ENCODE results near the gene SLC25A44. TPM values are rescaled to one million over a fixed set of nuclear protein-coding genes. Genes with fewer than 3 reads are reported as not detected.

Gene SLC25A44
- total RNA-seq, 1 donor from 2014 or later = 13.5 TPM

DNA sequence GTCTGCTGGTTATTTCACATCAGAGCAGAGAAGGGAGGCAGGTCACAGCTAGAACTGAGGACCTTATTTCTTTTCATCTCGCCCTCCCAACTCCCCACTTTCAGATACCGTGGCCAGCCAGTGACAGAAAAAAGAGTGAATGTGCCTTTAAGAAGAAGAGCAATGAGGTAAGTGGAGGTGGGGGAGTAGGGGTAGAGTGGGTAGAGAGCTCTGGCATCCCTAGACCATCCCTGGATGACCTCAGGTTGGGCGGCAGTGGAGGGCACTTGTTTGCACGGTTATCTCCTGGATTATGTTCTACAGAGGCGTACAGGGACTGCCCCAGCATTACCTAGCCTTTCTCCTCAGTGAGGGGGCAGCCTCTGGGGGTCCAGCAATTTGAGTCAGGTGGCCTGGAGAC, 35.9 kb upstream of the SLC25A44 start:
- Histone ChIP-seq H3K36me3 (no peaks in the 10 kb centered on the region), H3K4me3 (no peak overlapping the region), H3K27me3 (no peaks in the 10 kb centered on the region), H3K27ac (no peak overlapping the region), H3K9me3 (no peaks in the 10 kb centered on the region), H3K4me1 (peaks cover 0 to 7% of the 10 kb centered on the region in 2 donors)
- intact Hi-C loops (cut with DNase I) = no loop called here
- no peak for TF ChIP-seq CTCF (IDR thresholded peaks at IDR 0.05)
- no peak for DNase-seq (ENCODE audit: low spot score in 2 of 2)

- intact Hi-C loops (cut with DNase I) = loop anchor here (2.0 kb wide), 1 partner anchor 13 kb away; no protein-coding TSS in a partner anchor
- peaks cover 0 to 7% of the 10 kb centered on the region in 2 donors for H3K4me1 ChIP-seq
- no peaks in the 10 kb centered on the region for H3K27me3 ChIP-seq
- no peak for DNase-seq (ENCODE audit: low spot score in 2 of 2)
- no peaks in the 10 kb centered on the region for H3K36me3 ChIP-seq
- TF ChIP-seq CTCF (IDR thresholded peaks at IDR 0.05) = no peak
- H3K27ac ChIP-seq = peak overlapping the region; percentile 75 to 86
- peak overlapping the region; percentile 57 to 77 for H3K4me3 ChIP-seq
- H3K9me3 ChIP-seq = no peaks in the 10 kb centered on the region
Measured at GRCh38 chr1:156160000-156160742, 33.7 kb upstream of the SLC25A44 start.

GRCh38 chr1:156160743-156161171, 33.1 kb upstream of the SLC25A44 start:
- peak overlapping the region; percentile 57 to 77 for H3K4me3 ChIP-seq

GRCh38 chr1:156162430-156163037, 31.4 kb upstream of the SLC25A44 start:
- intact Hi-C loops (cut with DNase I) = no loop called here
- Histone ChIP-seq H3K4me1 (peaks cover 0 to 7% of the 10 kb centered on the region in 2 donors), H3K9me3 (no peaks in the 10 kb centered on the region), H3K36me3 (no peaks in the 10 kb centered on the region), H3K27ac (peak overlapping the region; percentile 75 to 86), H3K4me3 (no peak overlapping the region), H3K27me3 (no peaks in the 10 kb centered on the region)
- no peak for DNase-seq (ENCODE audit: low spot score in 2 of 2)
- TF ChIP-seq CTCF (IDR thresholded peaks at IDR 0.05) = no peak

More at GRCh38 chr1:156160743-156161171, 33.1 kb upstream of the SLC25A44 start:
- Histone ChIP-seq H3K4me1 (peaks cover 0 to 7% of the 10 kb centered on the region in 2 donors), H3K27ac (peak overlapping the region; percentile 75 to 86), H3K27me3 (no peaks in the 10 kb centered on the region), H3K9me3 (no peaks in the 10 kb centered on the region), H3K36me3 (no peaks in the 10 kb centered on the region)
- intact Hi-C loops (cut with DNase I) = loop anchor here (1.0 to 2.0 kb wide), 2 partner anchors 14 to 33 kb away; no protein-coding TSS in a partner anchor
- peak; percentile 71 to 94 for DNase-seq (ENCODE audit: low spot score in 2 of 2)
- TF ChIP-seq CTCF (IDR thresholded peaks at IDR 0.05) = no peak

DNA sequence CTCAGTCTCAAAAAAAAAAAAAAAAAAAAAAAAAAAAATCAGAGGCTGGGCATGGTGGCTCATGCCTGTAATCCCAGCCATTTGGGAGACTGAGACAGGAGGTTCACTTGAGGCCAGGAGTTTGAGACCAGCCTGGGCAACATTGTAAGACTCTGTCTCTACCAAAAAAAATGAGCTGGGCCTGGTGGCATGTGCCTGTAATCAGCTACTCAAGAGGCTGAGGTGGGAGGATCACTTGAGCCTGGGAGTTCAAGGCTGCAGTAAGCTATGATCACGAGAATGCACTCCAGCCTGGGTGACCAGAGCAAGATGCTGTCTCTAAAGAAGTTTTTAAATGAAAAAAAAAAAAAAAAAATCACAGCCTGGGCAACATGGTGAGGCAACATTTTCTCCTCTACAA, 30.2 kb upstream of the SLC25A44 start:
- Histone ChIP-seq H3K36me3 (no peaks in the 10 kb centered on the region), H3K27me3 (no peaks in the 10 kb centered on the region), H3K4me1 (peaks cover 0 to 7% of the 10 kb centered on the region in 2 donors), H3K27ac (no peak overlapping the region), H3K4me3 (no peak overlapping the region), H3K9me3 (no peaks in the 10 kb centered on the region)
- intact Hi-C loops (cut with DNase I) = no loop called here
- no peak for DNase-seq (ENCODE audit: low spot score in 2 of 2)
- no peak for TF ChIP-seq CTCF (IDR thresholded peaks at IDR 0.05)
